GM21515 (cell line): ENCODE data around the gene GRID2.

ENCODE experiments used
- ATAC-seq: cut with Tn5 transposase; IDR thresholded peaks from one replicate; pipeline ENCODE4 v1.9.1; 2021; ENCODE audit not compliant: unreplicated experiment

Gene GRID2

DNA sequence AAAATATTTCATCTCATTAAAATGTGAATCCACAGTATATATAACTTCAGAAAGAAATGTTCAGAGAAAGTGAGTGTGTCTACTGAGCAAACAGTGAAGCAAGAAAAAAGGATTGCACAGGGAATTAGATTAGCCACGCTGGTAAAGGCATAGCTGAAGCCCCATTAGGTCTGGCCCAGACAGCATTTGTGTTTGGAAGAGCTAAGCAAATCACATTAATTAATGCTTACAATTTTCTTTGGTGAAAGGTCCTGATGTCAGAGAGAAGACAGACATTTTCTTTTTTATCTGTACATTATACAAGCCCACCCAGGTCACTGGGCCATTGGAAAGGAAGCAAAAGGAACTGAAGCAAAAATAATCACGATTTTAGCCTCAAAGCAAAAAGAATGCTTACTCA is 354.6 kb downstream of the GRID2 start:
- ATAC-seq, result no peak

DNA sequence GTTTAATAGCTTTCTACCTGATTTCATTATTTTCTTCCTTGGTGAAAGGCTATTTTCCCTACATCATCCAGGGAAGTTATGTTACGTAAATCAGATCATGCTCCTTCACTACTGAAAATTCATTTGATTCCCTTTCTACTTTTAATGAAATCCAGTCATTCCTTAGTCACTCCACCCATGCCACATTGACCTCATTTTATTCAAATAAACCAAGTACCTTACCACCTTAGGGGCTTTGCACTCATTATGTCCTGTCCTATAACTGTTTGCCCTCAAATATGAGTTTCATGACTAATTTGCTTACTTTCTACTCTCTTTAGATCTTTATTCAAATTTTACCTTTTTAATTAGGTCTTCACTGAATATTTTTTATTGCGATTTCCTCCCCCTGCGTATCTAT is 374.0 kb downstream of the GRID2 start:
- no peak for ATAC-seq

DNA sequence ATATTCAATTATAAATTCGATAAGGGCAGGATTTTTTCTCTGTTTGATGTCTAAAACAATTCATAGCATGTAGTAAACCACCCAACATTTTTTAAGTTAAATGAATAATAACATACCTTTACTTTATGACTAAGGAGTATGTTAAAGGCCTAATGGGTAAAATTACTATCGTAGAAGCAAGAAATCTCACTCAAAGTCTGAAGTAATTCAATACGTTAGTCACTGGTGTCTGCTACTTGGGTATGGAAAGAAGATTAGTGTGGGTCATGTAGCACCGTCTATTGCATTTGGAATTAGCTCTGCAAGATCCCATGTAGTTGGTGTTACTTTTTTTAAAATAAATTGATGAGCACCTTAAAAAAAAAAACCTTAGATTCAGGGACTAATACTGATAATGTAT is 374.5 kb downstream of the GRID2 start:
- ATAC-seq, result no peak

DNA sequence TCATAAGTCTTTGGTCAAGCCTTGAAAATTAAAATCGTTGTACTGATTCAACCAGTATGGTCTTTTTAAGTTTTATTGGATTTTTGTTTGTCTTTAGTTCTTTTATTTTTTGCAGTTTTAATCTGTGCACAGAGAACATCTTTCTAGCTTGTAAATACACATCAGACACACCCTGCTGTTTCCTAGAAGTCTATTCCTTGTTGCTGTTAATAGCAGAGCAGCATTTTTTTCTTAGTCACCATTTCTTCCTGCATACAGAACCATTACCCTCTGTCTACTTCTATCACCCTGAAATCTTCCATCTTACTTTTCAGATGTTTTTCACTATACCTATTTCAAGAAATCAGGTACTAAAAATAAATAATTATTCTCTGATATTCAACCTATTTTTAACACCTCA is 375.4 kb downstream of the GRID2 start:
- no peak for ATAC-seq

DNA sequence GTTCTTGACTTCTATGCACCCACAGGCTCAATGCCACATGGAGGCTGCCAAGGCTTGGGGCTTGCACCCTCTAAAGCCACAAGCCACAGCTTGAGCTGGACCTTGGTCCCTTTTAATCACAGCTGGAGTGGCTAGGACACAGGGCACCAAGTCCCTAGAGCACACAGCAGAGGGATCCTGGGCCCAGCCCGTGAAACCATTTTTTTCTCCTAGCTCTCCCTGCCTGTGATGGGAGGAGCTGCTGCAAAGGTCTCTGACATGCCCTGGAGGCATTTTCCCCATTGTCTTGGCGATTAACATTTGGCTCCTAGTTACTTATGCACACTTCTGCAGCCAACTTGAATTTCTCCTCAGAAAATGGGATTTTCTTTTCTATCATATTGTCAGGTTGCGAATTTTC is 410.9 kb downstream of the GRID2 start:
- ATAC-seq, result no peak

DNA sequence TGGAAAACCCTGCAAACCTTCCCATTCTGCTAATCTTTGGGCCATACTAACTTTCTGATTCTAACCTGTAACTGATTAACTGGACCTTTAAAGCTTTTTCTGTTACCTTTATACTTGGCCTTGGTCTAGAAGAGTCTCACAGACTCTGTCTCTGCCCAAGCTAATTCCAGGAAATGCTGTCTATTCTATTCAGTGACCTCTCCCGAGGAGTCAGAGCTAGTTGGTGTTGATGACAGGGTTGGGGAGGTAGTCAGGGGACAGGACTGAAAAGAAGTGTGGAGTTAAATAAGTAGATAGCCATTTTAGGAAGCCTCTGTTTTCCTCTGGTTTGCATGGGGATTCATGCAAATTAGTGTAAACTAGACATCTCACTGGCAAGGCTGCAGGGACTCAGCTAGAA is 429.5 kb downstream of the GRID2 start:
- ATAC-seq, result no peak

DNA sequence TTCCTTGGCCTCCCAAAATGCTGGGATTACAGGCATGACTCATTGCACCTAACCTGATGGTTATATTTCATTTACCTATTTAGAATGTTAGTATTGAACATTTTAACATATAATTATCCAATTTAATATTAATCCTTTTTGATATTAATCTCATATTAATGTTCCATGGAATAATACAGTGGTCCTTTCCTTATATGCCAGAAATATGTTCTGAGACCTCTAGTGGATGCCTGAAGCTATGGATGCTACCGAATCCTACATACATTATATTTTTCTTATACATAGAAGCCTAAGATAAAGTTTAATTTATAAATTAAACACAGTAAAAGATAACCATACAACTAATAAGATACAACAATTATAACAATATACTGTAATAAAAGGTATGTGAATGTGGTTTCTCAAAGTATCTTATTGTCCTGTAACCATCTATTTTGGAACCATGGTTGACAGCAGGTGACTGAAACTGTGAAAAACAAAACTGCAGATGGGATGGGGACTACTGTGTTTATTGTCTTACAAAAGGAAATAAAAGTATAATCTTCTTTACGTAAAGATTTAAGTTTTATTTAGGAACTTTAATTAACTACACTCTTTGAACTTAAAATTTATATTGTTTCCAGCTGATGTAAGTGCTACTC is 431.4 kb downstream of the GRID2 start:
- ATAC-seq, result no peak

DNA sequence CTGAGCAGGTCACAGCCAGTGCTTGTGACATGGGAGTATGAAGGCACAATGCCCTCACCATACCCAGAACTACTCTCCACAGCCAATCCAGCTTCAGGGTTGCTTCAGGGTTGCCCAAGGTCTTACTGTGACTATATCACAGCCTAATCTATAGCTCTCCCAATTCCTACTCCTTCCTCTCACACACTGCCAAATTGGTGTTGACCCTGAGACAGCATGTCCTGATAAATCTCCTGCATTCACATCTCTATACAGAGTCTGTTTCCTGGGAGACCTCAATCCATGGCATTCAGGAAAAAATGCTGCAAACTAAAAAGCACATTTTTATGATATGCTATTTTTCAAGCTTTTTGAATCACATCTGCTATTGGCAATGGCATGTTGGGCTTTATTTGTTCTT is 456.7 kb downstream of the GRID2 start:
- no peak for ATAC-seq

DNA sequence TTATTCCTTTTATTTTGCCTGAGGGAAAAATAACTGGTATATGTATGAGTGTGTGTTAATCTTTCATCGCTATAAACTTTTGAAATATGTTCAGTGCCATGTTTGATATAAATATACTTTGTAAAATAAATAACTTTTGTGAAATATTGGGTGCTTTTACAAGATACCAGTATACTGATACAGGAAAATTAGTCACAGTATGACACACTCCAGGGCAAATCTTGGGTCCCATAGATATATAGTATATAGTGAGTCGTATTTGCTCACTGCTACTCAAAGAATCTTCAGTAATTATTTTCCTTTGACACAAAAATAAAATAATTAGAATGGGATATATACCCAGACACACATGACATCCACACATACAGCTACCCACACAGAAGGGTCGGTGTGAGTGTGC is 472.3 kb downstream of the GRID2 start:
- ATAC-seq, result no peak

DNA sequence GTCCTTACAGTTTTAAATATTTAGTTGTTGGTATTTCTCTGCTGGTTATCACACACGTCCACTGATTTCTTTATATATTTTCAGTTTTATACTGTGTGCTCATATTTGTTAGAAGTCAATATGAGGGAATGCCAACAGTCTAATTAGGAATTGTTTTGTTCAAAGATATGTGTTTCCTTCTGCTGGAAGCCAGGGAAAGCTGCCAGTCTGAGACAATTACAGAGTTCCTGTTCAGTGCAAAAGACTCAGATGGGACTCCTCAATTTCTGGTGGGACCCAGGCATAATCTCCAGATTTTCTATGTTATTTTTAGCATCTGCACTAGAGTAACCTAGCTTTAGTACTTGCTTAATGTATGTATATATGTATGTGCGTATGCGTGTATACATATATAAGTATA is 486.0 kb downstream of the GRID2 start:
- no peak for ATAC-seq

DNA sequence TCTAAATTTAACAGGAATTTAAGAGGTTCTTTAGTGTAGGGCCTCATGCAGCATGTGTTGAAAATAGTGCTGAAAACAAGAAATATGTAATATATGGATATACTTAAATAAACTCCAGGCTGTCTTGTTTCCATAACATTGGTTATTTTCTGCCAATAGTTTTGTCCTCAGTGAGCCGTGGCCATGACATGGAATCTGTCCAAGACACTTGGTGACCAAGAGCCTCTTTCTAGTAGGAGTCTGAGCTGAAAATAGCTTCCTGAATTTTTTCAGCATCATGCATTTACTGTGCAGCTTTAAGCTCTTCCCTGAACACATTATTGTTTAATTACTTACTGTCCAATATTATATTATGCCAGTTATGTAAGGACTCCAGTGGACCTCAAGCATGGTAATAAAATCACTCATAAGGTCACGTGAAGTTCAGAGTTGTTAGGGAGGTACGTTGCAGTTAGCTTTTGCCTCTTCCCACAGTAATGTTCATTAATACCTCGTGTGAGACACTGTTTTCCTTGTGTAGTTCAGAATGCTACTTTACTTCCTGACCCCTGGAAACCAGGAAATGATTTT is 488.2 kb downstream of the GRID2 start:
- no peak for ATAC-seq

DNA sequence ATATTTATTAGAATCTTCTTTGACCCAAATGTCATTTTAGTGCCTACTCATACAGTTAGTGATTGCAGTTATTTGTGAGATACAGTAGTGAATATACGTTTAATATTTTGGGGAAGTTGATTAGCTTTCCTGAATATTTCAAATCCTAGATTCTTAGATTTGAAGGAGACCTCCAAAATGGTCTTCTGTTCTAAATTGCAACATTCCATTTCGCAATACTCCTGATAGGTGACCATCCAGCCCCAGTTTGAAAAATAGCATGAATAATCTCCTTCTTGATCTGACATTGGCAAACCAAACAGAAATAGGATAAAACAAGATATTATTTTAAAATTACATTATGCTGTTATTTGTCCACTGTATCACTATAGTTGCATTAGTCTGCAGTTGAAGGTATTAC is 505.6 kb downstream of the GRID2 start:
- ATAC-seq, result no peak

DNA sequence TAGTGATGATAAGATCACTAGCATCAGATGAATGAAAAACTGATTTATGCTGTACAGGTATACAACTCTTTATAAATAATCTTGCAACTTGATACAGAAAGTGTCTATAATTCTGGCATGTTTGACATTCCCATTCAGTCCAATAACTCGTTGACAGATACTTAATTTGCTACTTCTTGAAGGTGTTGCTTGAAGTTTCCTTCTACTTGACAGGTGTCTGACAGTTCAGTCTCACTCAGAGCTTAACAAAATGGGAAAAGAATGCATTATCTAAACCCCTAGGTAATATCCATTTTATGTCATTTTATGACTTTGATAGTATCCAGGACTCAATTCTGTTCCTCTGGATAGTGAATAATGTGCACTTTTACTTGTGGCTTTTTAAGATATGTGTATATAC is 508.9 kb downstream of the GRID2 start:
- ATAC-seq, result no peak

DNA sequence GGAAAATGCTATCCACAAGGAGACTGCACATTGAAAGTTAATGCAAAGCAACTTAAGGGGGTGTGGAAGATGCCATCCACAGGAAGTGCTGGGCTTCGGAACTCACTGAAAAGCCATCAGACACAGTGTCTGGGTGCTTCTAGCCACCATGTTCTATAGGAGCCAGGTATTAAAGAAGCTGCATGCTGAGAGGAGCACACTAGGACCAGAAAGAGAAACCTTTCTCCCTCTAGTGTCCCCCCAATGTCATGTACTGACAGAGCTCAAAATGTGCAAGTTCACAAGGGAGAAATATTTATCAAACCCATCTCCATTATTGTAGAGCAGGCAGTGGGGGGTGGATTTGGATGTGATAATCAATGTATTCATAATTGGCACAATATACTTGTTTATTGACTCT is 510.9 kb downstream of the GRID2 start:
- ATAC-seq, result no peak

DNA sequence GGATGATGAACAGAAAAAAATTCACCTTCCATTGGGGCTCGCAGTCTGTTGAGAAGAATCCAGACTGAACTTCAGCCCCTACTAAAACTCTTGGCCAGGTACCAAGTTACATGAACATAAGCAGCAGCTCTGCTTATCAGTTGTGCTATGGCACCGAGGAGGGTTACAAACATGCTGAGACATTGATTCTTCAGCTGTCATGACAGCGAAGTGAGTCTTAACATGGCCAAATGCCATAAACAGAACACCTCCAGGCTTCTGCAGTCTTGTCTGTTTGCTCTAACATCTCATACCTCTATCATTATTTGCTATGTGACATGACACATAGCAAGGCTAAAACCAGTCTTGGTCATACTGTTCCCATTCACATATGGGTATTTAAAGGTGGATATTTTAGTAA is 521.5 kb downstream of the GRID2 start:
- no peak for ATAC-seq

DNA sequence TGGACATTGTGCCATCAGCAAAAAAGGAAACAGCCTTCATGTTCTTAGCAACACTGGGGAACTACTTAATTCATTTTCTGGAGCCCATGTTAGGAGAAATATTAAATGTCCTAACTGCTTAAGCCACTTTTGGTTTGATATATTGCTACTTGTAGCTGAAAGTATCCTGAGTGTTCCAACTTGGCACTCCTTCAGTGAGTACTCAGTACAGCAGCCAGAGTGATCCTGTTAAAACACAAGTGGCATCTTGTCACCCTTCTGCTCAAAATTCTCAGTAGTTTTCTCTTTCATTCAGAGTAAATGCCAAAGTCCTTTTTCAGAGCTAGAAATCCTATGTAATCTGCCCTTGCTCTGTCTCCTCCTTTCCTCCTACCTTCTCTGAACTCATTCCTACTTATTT is 522.0 kb downstream of the GRID2 start:
- ATAC-seq, result no peak

DNA sequence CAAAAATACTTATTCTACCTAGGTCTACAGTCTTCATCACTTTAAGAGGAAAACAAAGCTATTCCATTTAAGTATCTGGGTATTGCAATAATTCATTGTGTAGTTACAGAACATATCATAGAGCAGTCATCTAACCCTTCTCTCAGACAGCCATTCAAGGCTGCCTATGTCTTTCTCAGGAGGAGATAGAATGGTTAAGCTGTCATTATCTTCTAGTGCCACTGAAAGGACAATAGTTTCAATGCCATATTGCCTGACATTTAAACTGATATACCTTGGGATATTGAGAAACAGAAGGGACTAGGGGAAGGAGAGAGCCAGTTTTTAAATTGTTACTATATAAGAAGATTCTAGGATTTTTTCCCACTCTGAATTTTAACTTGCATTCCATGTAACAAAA is 527.0 kb downstream of the GRID2 start:
- no peak for ATAC-seq

DNA sequence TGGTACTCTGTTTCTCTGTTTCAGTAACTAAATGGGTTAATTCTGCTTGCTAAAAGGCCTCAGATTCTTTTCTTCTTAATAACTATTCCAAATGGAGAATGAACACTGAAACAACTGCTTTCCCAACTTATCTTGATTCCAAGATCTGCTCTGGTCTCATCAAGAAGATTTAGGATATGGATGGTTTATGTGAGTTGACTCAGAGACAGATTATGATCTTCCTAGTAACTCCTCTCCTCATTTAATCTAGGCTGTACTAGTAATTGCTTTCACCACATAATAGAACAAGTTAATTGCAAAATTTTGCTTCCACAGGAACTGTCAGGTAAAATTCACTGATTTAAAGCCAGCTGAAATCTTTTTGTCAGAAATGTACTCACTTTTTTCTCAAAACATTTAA is 537.1 kb downstream of the GRID2 start:
- ATAC-seq, result no peak

DNA sequence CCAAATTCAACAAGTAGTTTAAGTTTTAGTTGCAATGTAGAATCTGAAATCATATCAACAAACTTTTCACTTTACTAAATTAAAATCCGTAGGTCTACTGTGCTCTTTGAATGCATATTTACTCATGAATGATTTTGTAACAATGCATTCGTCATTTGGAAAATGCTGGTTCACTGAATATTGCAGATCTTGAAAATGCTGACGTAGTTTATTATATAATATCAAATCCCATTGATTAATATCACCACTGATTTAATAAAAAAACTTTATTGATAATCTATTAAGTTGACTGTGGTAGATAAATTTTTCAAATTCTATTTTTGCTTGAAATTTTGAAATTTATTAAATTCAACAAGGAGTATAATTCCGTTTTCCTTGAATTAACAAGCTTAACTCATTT is 540.0 kb downstream of the GRID2 start:
- ATAC-seq, result no peak

DNA sequence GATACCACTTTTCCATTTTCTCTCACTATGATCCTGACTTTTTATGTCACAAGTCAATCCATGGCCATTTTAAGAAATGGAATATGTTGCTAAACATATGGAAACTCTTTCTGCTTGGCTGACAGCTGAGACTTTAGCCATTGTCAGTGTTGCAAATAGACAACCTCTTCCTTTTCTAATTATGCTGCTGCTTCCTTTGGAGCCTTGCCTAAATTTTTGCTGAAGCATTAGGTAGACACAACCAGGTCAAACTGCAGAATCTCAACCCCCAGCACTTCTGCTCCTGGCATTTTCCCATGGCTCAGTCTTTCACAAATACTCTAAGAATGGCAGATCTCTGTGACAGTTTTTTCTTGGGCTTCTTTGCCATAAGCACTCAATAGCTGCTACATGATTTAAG is 543.3 kb downstream of the GRID2 start:
- ATAC-seq, result no peak

DNA sequence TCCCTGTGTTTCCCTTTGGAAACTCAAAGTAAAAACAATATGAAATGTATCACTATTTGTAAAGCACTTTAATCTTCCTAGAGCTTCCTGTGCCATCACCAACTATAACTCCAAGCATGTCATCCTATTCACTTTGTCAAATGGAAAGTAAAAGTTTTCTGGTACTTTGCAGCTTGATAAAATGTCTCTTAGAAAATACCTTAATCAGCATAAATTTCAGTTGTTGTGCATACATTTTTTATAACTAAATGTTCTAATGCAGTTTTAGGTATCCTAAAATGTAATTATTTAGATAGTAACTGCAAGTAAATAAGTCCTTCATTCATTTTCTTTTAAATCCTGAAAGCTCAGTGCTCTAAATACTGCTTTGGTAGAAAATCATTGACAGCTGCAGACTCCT is 558.7 kb downstream of the GRID2 start:
- ATAC-seq, result no peak

DNA sequence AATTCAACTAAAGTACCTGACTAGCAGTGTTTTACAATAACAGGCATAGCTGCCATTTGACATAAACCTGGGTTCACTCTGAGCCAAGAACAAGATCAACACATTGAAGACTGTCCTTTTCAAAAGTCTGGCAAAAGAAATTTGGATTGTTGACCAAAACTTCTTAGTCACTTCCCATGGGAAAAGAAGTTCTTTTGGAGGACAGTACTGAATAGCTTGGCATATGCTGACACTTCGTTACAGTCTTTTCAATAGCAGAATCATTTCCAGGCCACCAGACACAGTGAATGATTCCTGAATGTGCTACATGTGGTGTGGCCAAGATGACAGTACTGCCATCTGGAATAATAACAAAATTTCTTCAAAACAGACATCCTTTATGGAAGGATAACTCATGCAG is 560.3 kb downstream of the GRID2 start:
- ATAC-seq, result no peak

DNA sequence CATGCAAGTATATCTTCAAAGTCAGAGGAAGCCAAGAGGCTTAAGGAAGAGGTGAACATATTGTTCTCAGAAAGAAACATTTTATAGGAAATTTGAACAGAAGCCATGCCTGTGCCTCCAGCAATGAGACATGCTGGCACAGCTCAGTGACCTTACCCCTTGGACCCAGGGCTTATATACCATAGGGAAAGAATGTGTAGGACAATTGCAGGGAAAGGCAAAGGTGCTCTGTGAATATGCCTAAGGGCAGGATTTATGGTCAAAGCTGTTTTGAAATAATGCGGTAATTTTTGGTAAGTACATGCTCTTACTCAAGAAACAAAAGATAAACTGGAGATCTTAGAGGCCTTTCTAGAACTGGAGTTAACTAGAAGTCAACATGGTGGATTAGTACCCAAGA is 568.8 kb downstream of the GRID2 start:
- no peak for ATAC-seq
